HEK293 (cell line): Measurements from ENCODE around the gene SOX13.
A peak's percentile ranks its signal among the peaks of the same experiment; 100 is the strongest.

Source experiments
- BCL11A ChIP-seq: fragments of 450-650 bp; formaldehyde crosslinking; IDR thresholded peaks from 2 replicates; pipeline ENCODE4 v1.5.1; 2016; ENCODE audit warnings: low read depth, missing biosample characterization, missing genetic modification characterization
- GLI2 ChIP-seq: fragments of 450-650 bp; formaldehyde crosslinking; IDR thresholded peaks from 2 replicates; pipeline ENCODE4; 2017; ENCODE audit warnings: missing biosample characterization, missing genetic modification characterization, low read depth, borderline replicate concordance
- GLIS1 ChIP-seq: fragments of 450-650 bp; formaldehyde crosslinking; IDR thresholded peaks from 2 replicates; pipeline ENCODE4 v1.5.1; 2016; ENCODE audit warnings: missing biosample characterization, missing genetic modification characterization
- KLF1 ChIP-seq: fragments of 450-650 bp; formaldehyde crosslinking; IDR thresholded peaks from 2 replicates; pipeline ENCODE4 v1.5.1; 2016; ENCODE audit warnings: missing biosample characterization, missing genetic modification characterization
- KLF16 ChIP-seq: fragments of 450-650 bp; formaldehyde crosslinking; IDR thresholded peaks from 2 replicates; pipeline ENCODE4 v1.5.1; 2017; ENCODE audit warnings: missing biosample characterization, missing genetic modification characterization
- ZBTB1 ChIP-seq: fragments of 450-650 bp; formaldehyde crosslinking; IDR thresholded peaks from 2 replicates; pipeline ENCODE4 v1.5.1; 2016; ENCODE audit warnings: missing biosample characterization, missing genetic modification characterization
- ZBTB21 ChIP-seq: fragments of 450-650 bp; formaldehyde crosslinking; IDR thresholded peaks from 2 replicates; pipeline ENCODE4 v1.5.1; 2017; ENCODE audit warnings: missing biosample characterization, missing genetic modification characterization
- ZBTB7A ChIP-seq: fragments of 450-650 bp; formaldehyde crosslinking; IDR thresholded peaks from 2 replicates; pipeline ENCODE4 v1.5.1; 2016; ENCODE audit warnings: low read depth, missing biosample characterization, missing genetic modification characterization
- ZNF10 ChIP-seq: fragments of 450-650 bp; formaldehyde crosslinking; IDR thresholded peaks from 2 replicates; pipeline ENCODE4 v1.5.1; 2017; ENCODE audit warnings: missing biosample characterization, missing genetic modification characterization
- ZNF19 ChIP-seq: fragments of 450-650 bp; formaldehyde crosslinking; IDR thresholded peaks from 2 replicates; pipeline ENCODE4; 2016; ENCODE audit warnings: missing biosample characterization, missing genetic modification characterization, low read depth
- ZNF211 ChIP-seq: fragments of 450-650 bp; formaldehyde crosslinking; IDR thresholded peaks from 2 replicates; pipeline ENCODE4 v1.5.1; 2016; ENCODE audit warnings: low read depth, missing biosample characterization, missing genetic modification characterization
- ZNF221 ChIP-seq: fragments of 450-650 bp; formaldehyde crosslinking; IDR thresholded peaks from 2 replicates; pipeline ENCODE4 v1.5.1; 2017; ENCODE audit warnings: missing biosample characterization, missing genetic modification characterization, borderline replicate concordance
- ZNF223 ChIP-seq: fragments of 450-650 bp; formaldehyde crosslinking; IDR thresholded peaks from 2 replicates; pipeline ENCODE4 v1.5.1; 2016; ENCODE audit warnings: missing biosample characterization, missing genetic modification characterization
- ZNF239 ChIP-seq: fragments of 450-650 bp; formaldehyde crosslinking; IDR thresholded peaks from 2 replicates; pipeline ENCODE4 v1.5.1; 2016; ENCODE audit warnings: missing biosample characterization, missing genetic modification characterization
- ZNF274 ChIP-seq, 2 experiments: fragments of 200-500 bp in 1 of 2; fragments of 450-650 bp in 1 of 2; sonication (Bioruptor generic) in 1 of 2; formaldehyde crosslinking in 1 of 2; IDR thresholded peaks; 2 replicates each; pipeline versions ENCODE4 v1.5.1 to v1.6.1; 2014 to 2016; ENCODE audit warnings: borderline replicate concordance in 1 of 2, inconsistent platforms in 1 of 2, low read length in 1 of 2, missing biosample characterization in 1 of 2, missing genetic modification characterization in 1 of 2
- ZNF335 ChIP-seq: fragments of 450-650 bp; formaldehyde crosslinking; conservative IDR thresholded peaks from 2 replicates; pipeline ENCODE4 v1.5.1; 2016; ENCODE audit warnings: missing biosample characterization, missing genetic modification characterization
- ZNF37A ChIP-seq: fragments of 450-650 bp; IDR thresholded peaks from 2 replicates; pipeline ENCODE4 v1.5.1; 2018; ENCODE audit warnings: missing biosample characterization, missing genetic modification characterization
- ZNF426 ChIP-seq: fragments of 450-650 bp; formaldehyde crosslinking; IDR thresholded peaks from 2 replicates; pipeline ENCODE4 v1.5.1; 2017; ENCODE audit warnings: missing biosample characterization, missing genetic modification characterization, mild to moderate bottlenecking, inconsistent platforms, moderate library complexity
- ZNF473 ChIP-seq: fragments of 450-650 bp; formaldehyde crosslinking; IDR thresholded peaks from 2 replicates; pipeline ENCODE4 v1.5.1; 2017; ENCODE audit warnings: missing biosample characterization, missing genetic modification characterization
- ZNF510 ChIP-seq: fragments of 450-650 bp; formaldehyde crosslinking; IDR thresholded peaks from 2 replicates; pipeline ENCODE4 v1.5.1; 2018; ENCODE audit warnings: mild to moderate bottlenecking, missing genetic modification characterization, missing biosample characterization; ENCODE audit not compliant: insufficient replicate concordance
- ZNF521 ChIP-seq: fragments of 450-650 bp; formaldehyde crosslinking; IDR thresholded peaks from 2 replicates; pipeline ENCODE4 v1.5.1; 2017; ENCODE audit warnings: missing biosample characterization, mild to moderate bottlenecking, missing genetic modification characterization
- ZNF558 ChIP-seq: fragments of 450-650 bp; formaldehyde crosslinking; IDR thresholded peaks from 2 replicates; pipeline ENCODE4 v1.5.1; 2016; ENCODE audit warnings: missing biosample characterization, missing genetic modification characterization
- ZNF560 ChIP-seq: fragments of 450-650 bp; formaldehyde crosslinking; IDR thresholded peaks from 2 replicates; pipeline ENCODE4 v1.5.1; 2017; ENCODE audit warnings: missing biosample characterization, missing genetic modification characterization, borderline replicate concordance
- ZNF626 ChIP-seq: fragments of 450-650 bp; sonication (Bioruptor Pico); formaldehyde crosslinking; IDR thresholded peaks from 2 replicates; pipeline ENCODE4 v1.5.1; 2018; ENCODE audit warnings: missing biosample characterization, missing genetic modification characterization, inconsistent platforms
- ZNF76 ChIP-seq: fragments of 450-650 bp; formaldehyde crosslinking; IDR thresholded peaks from 2 replicates; pipeline ENCODE4; 2016; ENCODE audit warnings: low read depth, missing biosample characterization, missing genetic modification characterization, borderline replicate concordance
- ZNF792 ChIP-seq: fragments of 450-650 bp; formaldehyde crosslinking; IDR thresholded peaks from 2 replicates; pipeline ENCODE4 v1.5.1; 2016; ENCODE audit warnings: missing biosample characterization, missing genetic modification characterization
- ZSCAN16 ChIP-seq: fragments of 450-650 bp; formaldehyde crosslinking; IDR thresholded peaks from 2 replicates; pipeline ENCODE4 v1.5.1; 2016; ENCODE audit warnings: missing biosample characterization, missing genetic modification characterization
- TF ChIP-seq, protein P1 (sequence below): fragments of 450-650 bp; formaldehyde crosslinking; IDR thresholded peaks from 2 replicates; pipeline ENCODE4 v1.5.1; 2016; ENCODE audit warnings: missing biosample characterization, missing genetic modification characterization
- TF ChIP-seq, protein P2 (sequence below): fragments of 450-650 bp; formaldehyde crosslinking; IDR thresholded peaks from 2 replicates; pipeline ENCODE4 v1.5.1; 2016; ENCODE audit warnings: missing biosample characterization, missing genetic modification characterization, borderline replicate concordance
- TF ChIP-seq, protein P3 (sequence below): fragments of 450-650 bp; formaldehyde crosslinking; IDR thresholded peaks from 2 replicates; pipeline ENCODE4 v1.5.1; 2017; ENCODE audit warnings: missing biosample characterization, missing genetic modification characterization
- TF ChIP-seq, protein P4 (sequence below): fragments of 450-650 bp; formaldehyde crosslinking; IDR thresholded peaks from 2 replicates; pipeline ENCODE4; 2016; ENCODE audit warnings: missing biosample characterization, missing genetic modification characterization
- TF ChIP-seq, protein P5 (sequence below): sonication (generic); formaldehyde crosslinking; IDR thresholded peaks from 2 replicates; pipeline ENCODE4 v1.8.1; 2022; ENCODE audit warnings: mild to moderate bottlenecking, moderate library complexity, missing genetic modification reagents

SOX13 gene

DNA sequence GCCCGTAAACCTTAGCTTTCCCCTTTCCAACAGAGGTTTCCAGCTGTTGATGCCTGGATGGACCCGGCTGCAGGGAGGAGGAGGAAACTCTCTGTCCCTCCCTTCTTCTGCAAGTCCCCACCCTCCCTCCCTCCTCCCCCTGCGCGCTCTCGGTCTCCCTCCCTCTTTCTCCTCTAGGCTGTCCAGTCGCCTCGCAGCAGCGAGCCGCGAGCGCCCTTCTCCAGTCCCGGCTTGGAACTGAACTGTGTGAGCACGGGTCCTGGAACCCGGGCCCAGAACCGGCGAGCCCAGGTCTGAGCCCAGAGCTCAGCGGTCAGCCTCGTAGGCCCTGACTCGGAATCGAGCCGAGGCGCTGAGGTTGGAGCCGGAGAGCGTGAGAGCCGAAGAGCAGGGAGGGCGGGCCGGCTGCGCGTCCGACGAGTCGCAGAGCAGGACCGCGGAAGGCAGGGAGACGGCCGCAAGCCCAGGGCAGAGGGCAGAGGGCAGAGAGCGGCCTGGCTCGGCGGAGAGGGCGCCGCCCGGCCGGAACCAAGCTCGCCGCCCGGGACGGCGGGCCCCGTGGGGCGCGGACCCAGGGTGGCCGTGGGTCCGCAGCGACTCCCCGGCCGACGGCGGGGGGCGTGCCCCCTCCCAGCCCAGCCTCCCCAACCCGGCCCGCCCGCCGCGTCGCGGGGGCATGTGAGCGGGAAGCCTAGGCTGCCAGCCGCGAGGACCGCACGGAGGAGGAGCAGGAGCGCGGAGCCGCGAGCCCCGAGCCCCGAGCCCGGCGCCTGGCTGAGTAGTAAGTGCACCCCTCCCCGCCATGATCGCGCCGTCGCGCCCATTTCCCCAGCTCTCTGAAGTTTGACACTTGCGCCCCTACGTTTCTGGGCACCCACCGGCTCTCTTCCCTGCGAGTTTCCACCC lies at the start of gene SOX13 (continued):
- TF ChIP-seq, protein P1, sequence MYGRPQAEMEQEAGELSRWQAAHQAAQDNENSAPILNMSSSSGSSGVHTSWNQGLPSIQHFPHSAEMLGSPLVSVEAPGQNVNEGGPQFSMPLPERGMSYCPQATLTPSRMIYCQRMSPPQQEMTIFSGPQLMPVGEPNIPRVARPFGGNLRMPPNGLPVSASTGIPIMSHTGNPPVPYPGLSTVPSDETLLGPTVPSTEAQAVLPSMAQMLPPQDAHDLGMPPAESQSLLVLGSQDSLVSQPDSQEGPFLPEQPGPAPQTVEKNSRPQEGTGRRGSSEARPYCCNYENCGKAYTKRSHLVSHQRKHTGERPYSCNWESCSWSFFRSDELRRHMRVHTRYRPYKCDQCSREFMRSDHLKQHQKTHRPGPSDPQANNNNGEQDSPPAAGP (tag by site-specific recombination): peak; percentile 88
- no peak for TF ChIP-seq ZNF10
- TF ChIP-seq GLI2 (tag by site-specific recombination): no peak
- no peak for TF ChIP-seq ZNF426
- TF ChIP-seq GLIS1 (tag by site-specific recombination): no peak
- peak; percentile 52; the same call in 1 of the 2 replicates for TF ChIP-seq ZNF76
- no peak for TF ChIP-seq ZBTB7A
- TF ChIP-seq KLF16: no peak
- no peak for TF ChIP-seq ZNF558 (tag by site-specific recombination)
- no peak for TF ChIP-seq ZSCAN16 (tag by site-specific recombination)
- TF ChIP-seq ZBTB21 (tag by site-specific recombination): no peak
- no peak for TF ChIP-seq ZNF521 (tag by site-specific recombination)
- TF ChIP-seq, protein P2, sequence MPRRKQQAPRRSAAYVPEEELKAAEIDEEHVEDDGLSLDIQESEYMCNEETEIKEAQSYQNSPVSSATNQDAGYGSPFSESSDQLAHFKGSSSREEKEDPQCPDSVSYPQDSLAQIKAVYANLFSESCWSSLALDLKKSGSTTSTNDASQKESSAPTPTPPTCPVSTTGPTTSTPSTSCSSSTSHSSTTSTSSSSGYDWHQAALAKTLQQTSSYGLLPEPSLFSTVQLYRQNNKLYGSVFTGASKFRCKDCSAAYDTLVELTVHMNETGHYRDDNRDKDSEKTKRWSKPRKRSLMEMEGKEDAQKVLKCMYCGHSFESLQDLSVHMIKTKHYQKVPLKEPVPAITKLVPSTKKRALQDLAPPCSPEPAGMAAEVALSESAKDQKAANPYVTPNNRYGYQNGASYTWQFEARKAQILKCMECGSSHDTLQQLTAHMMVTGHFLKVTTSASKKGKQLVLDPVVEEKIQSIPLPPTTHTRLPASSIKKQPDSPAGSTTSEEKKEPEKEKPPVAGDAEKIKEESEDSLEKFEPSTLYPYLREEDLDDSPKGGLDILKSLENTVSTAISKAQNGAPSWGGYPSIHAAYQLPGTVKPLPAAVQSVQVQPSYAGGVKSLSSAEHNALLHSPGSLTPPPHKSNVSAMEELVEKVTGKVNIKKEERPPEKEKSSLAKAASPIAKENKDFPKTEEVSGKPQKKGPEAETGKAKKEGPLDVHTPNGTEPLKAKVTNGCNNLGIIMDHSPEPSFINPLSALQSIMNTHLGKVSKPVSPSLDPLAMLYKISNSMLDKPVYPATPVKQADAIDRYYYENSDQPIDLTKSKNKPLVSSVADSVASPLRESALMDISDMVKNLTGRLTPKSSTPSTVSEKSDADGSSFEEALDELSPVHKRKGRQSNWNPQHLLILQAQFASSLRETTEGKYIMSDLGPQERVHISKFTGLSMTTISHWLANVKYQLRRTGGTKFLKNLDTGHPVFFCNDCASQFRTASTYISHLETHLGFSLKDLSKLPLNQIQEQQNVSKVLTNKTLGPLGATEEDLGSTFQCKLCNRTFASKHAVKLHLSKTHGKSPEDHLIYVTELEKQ (tag by site-specific recombination): no peak
- TF ChIP-seq ZNF335: peak; percentile 96
- TF ChIP-seq ZNF274 (IDR thresholded peaks at IDR 0.05; ENCODE audit: low read length): no peak
- TF ChIP-seq ZNF274 (tag by site-specific recombination; IDR thresholded peaks at IDR 0.05; ENCODE audit: borderline replicate concordance): no peak
- no peak for TF ChIP-seq ZNF560
- no peak for TF ChIP-seq ZNF223 (tag by site-specific recombination)
- peak; percentile 64 for TF ChIP-seq BCL11A (tag by site-specific recombination)
- TF ChIP-seq ZNF473 (tag by site-specific recombination): no peak
- TF ChIP-seq ZNF221 (tag by site-specific recombination): no peak
- TF ChIP-seq ZNF211 (tag by site-specific recombination): no peak
- no peak for TF ChIP-seq ZNF792 (tag by site-specific recombination)
- no peak for TF ChIP-seq ZBTB1 (tag by site-specific recombination)
- TF ChIP-seq, protein P3, sequence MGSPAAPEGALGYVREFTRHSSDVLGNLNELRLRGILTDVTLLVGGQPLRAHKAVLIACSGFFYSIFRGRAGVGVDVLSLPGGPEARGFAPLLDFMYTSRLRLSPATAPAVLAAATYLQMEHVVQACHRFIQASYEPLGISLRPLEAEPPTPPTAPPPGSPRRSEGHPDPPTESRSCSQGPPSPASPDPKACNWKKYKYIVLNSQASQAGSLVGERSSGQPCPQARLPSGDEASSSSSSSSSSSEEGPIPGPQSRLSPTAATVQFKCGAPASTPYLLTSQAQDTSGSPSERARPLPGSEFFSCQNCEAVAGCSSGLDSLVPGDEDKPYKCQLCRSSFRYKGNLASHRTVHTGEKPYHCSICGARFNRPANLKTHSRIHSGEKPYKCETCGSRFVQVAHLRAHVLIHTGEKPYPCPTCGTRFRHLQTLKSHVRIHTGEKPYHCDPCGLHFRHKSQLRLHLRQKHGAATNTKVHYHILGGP (tag by site-specific recombination): no peak
- TF ChIP-seq ZNF510 (tag by site-specific recombination): no peak
- TF ChIP-seq KLF1 (tag by site-specific recombination): peak; percentile 45; the same call in 1 of the 2 replicates
- TF ChIP-seq ZNF626 (tag by site-specific recombination): no peak
- TF ChIP-seq, protein P4, sequence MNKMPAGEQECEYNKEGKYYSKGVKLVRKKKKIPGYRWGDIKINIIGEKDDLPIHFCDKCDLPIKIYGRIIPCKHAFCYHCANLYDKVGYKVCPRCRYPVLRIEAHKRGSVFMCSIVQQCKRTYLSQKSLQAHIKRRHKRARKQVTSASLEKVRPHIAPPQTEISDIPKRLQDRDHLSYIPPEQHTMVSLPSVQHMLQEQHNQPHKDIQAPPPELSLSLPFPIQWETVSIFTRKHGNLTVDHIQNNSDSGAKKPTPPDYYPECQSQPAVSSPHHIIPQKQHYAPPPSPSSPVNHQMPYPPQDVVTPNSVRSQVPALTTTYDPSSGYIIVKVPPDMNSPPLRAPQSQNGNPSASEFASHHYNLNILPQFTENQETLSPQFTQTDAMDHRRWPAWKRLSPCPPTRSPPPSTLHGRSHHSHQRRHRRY (tag by site-specific recombination): no peak
- no peak for TF ChIP-seq ZNF239 (tag by site-specific recombination)
- TF ChIP-seq ZNF19 (tag by site-specific recombination): no peak
- TF ChIP-seq, protein P5, sequence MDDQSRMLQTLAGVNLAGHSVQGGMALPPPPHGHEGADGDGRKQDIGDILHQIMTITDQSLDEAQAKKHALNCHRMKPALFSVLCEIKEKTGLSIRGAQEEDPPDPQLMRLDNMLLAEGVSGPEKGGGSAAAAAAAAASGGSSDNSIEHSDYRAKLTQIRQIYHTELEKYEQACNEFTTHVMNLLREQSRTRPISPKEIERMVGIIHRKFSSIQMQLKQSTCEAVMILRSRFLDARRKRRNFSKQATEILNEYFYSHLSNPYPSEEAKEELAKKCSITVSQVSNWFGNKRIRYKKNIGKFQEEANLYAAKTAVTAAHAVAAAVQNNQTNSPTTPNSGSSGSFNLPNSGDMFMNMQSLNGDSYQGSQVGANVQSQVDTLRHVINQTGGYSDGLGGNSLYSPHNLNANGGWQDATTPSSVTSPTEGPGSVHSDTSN (CRISPR knock-in tag): peak; percentile 64
- TF ChIP-seq ZNF37A: no peak
